Kidney (tissue), 14 donors: ENCODE results near the gene APRT. TPM values are rescaled to one million over a fixed set of nuclear protein-coding genes. Genes with fewer than 3 reads are reported as not detected.

Source experiments
- DNase-seq, 5 donors: peaks; one replicate each; pipeline ENCODE4 v3.0.0-alpha.2; 2013 to 2020
- FAIRE-seq: peaks from 2 replicates; lab custom pipeline; 2012; peaks lifted over from hg19 to GRCh38; lab: Jason Lieb, UNC
- H3K27ac ChIP-seq, 2 donors: one replicate each; pipeline ENCODE4 v1.7.0; 2013; ENCODE audit warnings: low read depth in 2 of 2, low read length in 2 of 2, inconsistent platforms in 1 of 2
- H3K27me3 ChIP-seq: one replicate; pipeline ENCODE4 v1.7.1; 2013; ENCODE audit warnings: low read length, inconsistent platforms; ENCODE audit not compliant: control insufficient read depth, insufficient read depth
- H3K36me3 ChIP-seq, 3 donors: one replicate each; pipeline versions ENCODE4 v1.7.0 to v1.7.1; 2013; ENCODE audit warnings: low read length in 3 of 3, control low read depth in 1 of 3, inconsistent platforms in 1 of 3; ENCODE audit not compliant: insufficient read depth in 3 of 3, control insufficient read depth in 2 of 3
- H3K4me1 ChIP-seq, 3 donors: one replicate each; pipeline versions ENCODE4 v1.7.0 to v1.7.1; 2013; ENCODE audit warnings: low read length in 3 of 3, inconsistent platforms in 1 of 3, low read depth in 1 of 3; ENCODE audit not compliant: control insufficient read depth in 2 of 3, insufficient read depth in 2 of 3
- H3K4me3 ChIP-seq, 3 donors: one replicate each; pipeline versions ENCODE4 v1.7.0 to v1.8.1; 2013; ENCODE audit warnings: low read length in 3 of 3, control low read depth in 1 of 3, inconsistent platforms in 1 of 3
- H3K9ac ChIP-seq, 3 donors: one replicate each; pipeline versions ENCODE4 v1.7.0 to v1.7.1; 2013; ENCODE audit warnings: low read length in 3 of 3, control low read depth in 1 of 3, inconsistent platforms in 1 of 3
- H3K9me3 ChIP-seq, 3 donors: one replicate each; pipeline versions ENCODE4 v1.7.0 to v1.7.1; 2013; ENCODE audit warnings: low read length in 3 of 3, control low read depth in 1 of 3, inconsistent platforms in 1 of 3; ENCODE audit not compliant: control insufficient read depth in 2 of 3, insufficient read depth in 1 of 3
- CTCF ChIP-seq: IDR thresholded peaks from 3 replicates; pipeline ENCODE4 v1.5.1; 2012; ENCODE audit warnings: mild to moderate bottlenecking, moderate library complexity, borderline replicate concordance; ENCODE audit not compliant: insufficient read depth; ENCODE audit errors: extremely low read depth
- intact Hi-C: fragments of 100-400 bp; cut with DNase I; formaldehyde crosslinking; loops from one replicate; pipeline ENCODE4 v1.11.1; 2022
- polyA plus RNA-seq: library from polyadenylated mRNA; stranded (reverse); fragments of 350-450 nt; fragmentation: Illumina TruSeq; extraction: RNeasy Lipid Tissue Mini Kit (QIAGEN cat#74804); gene quantifications from one replicate; pipeline ENCODE4 v1.2.3, GENCODE V29; 2014; ENCODE audit warnings: low read depth, low replicate concordance; ENCODE audit not compliant: insufficient read depth
- total RNA-seq: library from RNA; stranded (reverse); fragmentation: NEBNext Ultra II Directional; extraction: Animal tissue kit (Norgen Biotek cat#: 25700); gene quantifications from one replicate; pipeline ENCODE4 v1.2.1, GENCODE V29; 2021
- donor health status: control.
- donor health status: control.
- donor health status: control.
- donor health status: control.
- donor health status: control.
- donor health status: DM: yes; HTN: yes; CAD: no.
- donor health status: Normal renal cell carcinoma (clear cell type).

Gene APRT
- total and polyA plus RNA-seq, 2 donors from 2014 or later = 105 to 204 TPM

- peaks cover 0 to 14% (median 3%) of the 10 kb centered on the region in 3 donors for H3K4me1 ChIP-seq
- H3K36me3 ChIP-seq = peaks cover 2 to 16% (median 3%) of the 10 kb centered on the region in 3 donors
- FAIRE-seq (no peak), DNase-seq (peak in 3 of 5 donors; percentile 35 to 88 (median 87))
- peak overlapping the region in 1 of 2 donors; percentile 67 for H3K27ac ChIP-seq
- no peaks in the 10 kb centered on the region for H3K9me3 ChIP-seq
- H3K9ac ChIP-seq = peak overlapping the region in 1 of 3 donors; percentile 46
- intact Hi-C loops = no loop called here
- peak overlapping the region; percentile 4 to 96 (median 42) for H3K4me3 ChIP-seq
- no peak for TF ChIP-seq CTCF
- H3K27me3 ChIP-seq = no peaks in the 10 kb centered on the region
Measured at GRCh38 chr16:88856122-88856827, 44.5 kb upstream of the APRT start.

GRCh38 chr16:88855736-88856121 lies 44.0 kb upstream of the APRT start:
- Histone ChIP-seq H3K9ac (peak overlapping the region in 1 of 3 donors; percentile 46), H3K4me1 (peaks cover 0 to 14% (median 3%) of the 10 kb centered on the region in 3 donors), H3K27ac (no peak overlapping the region), H3K4me3 (peak overlapping the region in 2 of 3 donors; percentile 42 to 60), H3K9me3 (no peaks in the 10 kb centered on the region), H3K27me3 (no peaks in the 10 kb centered on the region), H3K36me3 (peaks cover 2 to 16% (median 3%) of the 10 kb centered on the region in 3 donors)
- TF ChIP-seq CTCF = no peak
- DNase-seq (no peak), FAIRE-seq (no peak)
- intact Hi-C loops = no loop called here

GRCh38 chr16:88855176-88855575 lies 43.4 kb upstream of the APRT start:
- H3K36me3 ChIP-seq = peaks cover 2 to 12% (median 3%) of the 10 kb centered on the region in 3 donors
- no peak overlapping the region for H3K27ac ChIP-seq
- H3K9me3 ChIP-seq = no peaks in the 10 kb centered on the region
- no peak for DNase-seq
- intact Hi-C loops = no loop called here
- no peaks in the 10 kb centered on the region for H3K27me3 ChIP-seq
- FAIRE-seq = no peak
- H3K9ac ChIP-seq = no peak overlapping the region
- peaks cover 0 to 14% (median 3%) of the 10 kb centered on the region in 3 donors for H3K4me1 ChIP-seq
- H3K4me3 ChIP-seq = no peak overlapping the region
- TF ChIP-seq CTCF = no peak
